Stimulated activated CD4-positive, alpha-beta T cell treated with anti-CD3 and anti-CD28 coated beads, TNF-alpha, amount 100 ng/mL, for 1 hour (primary cell): ENCODE results near the gene ESYT1.
"Not testable (repeated sequence)": the region's sequence is repeated elsewhere in the genome, so short reads cannot be mapped to it uniquely, and the experiment has no call there.

Source experiments
- DNase-seq, 3 donors: peaks; one replicate each; pipeline ENCODE4 v3.0.0-alpha.2; 2020; ENCODE audit warnings: low read depth in 3 of 3, low spot score in 1 of 3

The ESYT1 gene

GRCh38 chr12:56154246-56154771 is 26.2 kb downstream of the ESYT1 start:
- DNase-seq, result no peak

DNA sequence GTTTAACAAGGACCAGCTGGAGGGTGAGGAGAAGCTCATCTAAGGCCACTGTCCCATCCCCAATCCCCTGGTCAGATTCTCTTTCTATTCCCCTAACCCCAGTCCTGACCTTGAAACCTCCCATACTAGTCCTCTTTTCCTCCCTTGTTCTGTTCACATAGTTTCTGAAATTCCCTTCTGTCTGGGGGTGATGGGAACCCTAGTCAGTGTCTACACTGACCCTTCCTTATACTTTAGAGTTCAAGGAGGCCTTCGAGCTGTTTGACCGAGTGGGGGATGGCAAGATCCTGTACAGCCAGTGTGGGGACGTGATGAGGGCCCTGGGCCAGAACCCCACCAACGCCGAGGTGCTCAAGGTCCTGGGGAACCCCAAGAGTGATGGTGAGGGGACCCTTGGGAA is 26.8 kb downstream of the ESYT1 start:
- no peak for DNase-seq

GRCh38 chr12:56155256-56155845 is 27.3 kb downstream of the ESYT1 start:
- no peak for DNase-seq

DNA sequence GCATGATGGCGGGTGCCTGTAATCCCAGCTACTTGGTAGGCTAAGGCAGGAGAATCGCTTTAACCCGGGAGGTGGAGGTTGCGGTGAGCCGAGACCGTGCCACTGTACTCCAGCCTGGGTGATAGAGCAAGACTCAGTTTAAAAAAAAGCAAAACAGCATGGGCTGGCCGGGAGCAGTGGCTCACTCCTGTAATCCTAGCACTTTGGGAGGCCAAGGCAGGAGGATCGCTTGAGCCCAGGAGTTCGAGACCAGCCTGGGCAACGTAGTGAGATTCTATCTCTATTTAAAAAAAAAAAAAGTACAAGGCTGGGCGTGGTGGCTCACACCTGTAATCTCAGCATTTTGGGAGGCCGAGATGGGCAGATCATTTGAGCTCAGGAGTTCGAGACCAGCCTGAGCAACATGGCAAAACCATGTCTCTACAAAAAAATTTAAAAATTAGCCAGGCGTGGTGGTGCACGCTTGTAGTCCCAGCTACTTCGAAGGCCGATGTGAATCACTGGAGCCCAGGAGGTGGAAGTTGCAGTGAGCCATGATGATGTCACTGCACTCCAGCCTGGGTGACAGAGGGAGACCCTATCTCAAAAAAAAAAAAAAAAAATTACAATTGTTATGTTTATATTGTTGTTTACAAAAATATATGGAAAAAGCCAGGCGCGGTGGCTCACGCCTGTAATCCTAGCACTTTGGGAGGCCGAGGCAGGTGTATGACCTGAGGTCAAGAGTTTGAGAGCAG is 28.6 kb downstream of the ESYT1 start:
- not testable (repeated sequence) for DNase-seq

- DNase-seq, result peak in 1 of 3 donors; percentile 31
Observed at GRCh38 chr12:56157201-56158028, 29.3 kb downstream of the ESYT1 start.

DNA sequence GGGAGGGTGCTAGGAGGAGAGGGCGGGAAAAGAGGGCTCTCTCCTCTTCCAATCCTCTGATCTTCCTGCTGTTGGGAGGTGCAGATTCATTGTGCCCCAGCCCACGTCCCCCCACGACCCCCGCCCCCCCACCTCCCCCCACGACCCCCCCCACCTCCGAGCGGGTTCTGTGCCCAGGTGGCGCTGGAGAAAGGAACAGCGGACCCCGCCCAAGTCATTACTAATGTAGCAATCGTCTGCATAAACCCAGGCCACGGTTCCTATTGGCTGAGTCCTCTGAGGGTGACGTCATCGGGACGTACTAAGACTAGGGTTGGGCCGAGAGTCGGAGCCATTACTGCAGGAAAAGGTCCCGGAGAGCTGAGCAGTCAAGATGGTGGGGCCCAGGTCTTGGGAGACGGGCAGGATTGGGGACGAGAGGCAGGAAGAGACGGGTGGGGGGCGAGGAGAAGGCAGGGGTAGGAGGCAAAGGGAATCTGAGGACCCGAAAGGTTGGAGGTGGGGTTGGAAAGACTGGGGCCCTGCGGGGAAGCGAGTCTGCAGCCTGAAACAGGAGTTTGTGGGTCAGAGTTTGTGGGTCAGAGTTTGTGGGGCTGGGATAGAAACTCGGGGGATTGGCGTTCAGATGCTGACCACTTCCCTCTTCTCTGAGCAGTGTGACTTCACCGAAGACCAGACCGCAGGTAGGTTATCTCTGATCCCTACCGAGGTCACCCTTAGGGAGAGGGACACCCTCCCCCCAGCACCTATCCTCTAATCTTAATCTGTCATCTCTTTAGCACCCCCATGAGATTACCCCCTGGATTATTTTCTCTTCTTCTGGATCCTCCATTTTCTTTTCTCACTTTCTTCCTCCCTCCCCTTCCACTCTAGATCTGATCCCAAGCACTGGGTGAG is 30.2 kb downstream of the ESYT1 start, which contains the start of gene MYL6:
Gene MYL6 (plus strand): TSS at position 331 of the 897 bp plus-strand sequence. CDS start 43 bp downstream, at position 374.
- peak; percentile 62 to 84 (median 71) for DNase-seq

DNA sequence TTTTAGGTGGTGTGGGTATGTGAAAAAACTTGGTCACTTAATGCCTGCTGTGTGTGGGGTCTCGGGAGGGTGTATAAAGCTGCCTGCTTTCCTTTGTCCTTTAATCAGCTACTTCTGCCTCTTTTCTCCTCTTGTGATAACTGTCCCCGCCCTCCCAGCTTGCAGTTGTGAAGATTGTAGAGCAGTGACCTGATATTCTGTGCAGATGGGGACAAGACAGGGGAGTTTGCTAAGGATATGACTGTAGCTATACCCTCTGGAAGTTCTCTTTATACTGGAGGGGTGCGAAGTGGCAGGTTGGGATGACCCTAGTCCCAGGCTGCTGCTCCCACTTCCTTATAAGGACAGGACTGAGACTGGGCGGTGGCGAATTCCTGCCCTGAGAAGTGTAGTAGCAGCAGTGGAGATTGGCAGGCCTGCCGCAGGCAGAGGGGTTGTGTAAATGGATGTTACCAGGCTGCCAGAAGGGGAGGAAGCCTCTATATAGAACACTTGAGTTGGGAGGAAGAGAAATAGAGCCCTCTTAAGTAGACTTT is 30.9 kb downstream of the ESYT1 start:
- no peak for DNase-seq

GRCh38 chr12:56159482-56160192 is 31.6 kb downstream of the ESYT1 start:
- no peak for DNase-seq

DNA sequence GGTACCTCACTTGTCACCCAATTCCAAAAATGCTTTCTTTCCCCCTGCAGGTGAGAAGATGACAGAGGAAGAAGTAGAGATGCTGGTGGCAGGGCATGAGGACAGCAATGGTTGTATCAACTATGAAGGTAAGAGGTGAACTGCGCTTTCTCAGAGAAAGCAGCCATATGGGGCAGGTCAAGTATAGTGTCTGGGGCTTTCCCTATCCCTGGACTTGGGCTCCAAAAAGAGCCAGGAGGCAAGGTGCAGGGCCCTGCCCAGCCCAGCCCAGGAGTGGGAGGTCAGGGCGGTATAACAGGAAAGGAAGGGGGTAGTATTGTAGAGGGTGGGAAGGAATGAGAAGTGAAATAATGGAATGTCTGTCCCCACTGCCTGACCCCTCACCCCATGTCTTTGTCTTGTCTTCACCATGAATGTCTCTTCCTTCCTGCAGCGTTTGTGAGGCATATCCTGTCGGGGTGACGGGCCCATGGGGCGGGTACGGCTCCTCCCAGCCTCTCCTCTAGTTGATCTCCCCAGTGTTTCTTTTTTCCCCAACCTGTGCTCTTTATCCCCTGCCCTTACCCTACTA is 32.2 kb downstream of the ESYT1 start:
- peak; percentile 21 to 39 (median 37) for DNase-seq

- no peak for DNase-seq
Observed at GRCh38 chr12:56160894-56161689, 33.0 kb downstream of the ESYT1 start.

GRCh38 chr12:56161690-56162351 is 33.8 kb downstream of the ESYT1 start:
- no peak for DNase-seq

- no peak for DNase-seq
Observed at GRCh38 chr12:56162468-56163290, 34.6 kb downstream of the ESYT1 start.

DNA sequence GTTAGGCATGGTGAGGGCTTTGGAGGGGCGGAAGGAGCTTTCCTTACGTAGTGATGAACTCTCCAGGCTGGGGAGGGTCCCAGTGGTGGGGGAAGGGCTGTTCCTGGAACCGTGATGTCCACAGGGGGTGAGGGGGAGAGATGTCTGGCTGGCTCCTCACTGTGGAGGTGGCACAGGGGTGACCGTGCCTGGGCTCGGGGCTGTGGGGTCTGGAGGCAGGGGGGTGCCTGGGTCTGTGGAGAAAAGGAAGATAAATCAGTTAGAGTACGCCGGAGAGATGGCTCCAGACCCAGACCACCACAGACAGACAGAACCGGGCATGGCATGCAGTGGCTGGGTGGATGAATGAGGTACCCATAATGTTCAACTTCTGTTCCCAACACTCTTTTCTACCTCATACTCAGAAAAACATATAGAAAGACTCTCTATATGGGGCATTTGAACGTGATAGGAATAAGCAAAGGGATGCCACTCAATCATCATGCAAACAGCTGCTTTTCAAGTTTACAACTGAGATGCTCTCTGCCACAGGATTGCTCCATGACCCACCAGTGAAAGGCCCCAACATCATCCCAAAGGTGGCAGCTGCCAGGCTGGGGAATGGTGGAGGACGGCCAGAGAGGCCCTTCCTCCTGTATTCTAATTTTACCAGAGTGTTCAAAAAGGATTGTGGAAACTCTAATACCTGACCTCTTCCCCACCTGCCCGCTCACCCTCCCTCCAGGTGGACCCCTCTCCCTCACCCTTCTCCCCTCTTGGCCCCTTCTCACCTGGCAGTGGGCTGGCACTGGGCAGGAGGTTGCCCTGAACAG is 35.7 kb downstream of the ESYT1 start:
- DNase-seq, result no peak

DNA sequence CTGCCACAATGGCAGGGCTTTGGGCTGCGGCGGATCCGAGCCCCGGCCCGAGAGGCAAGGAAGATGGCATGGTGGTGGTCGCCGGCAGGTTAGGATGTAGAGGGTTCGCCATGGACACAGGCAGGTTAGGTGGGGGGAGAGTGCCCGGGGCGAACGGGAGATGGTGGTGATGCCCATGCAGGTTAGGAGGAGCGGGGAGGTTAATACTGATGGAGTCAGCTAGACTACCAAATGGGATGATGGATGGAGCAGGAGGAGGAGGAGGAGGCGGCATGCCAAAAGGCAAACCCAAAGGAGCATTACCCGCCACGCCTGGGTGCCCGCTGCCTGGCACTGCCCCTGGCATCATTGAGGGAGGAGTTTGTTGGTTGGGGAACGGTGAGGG is 36.3 kb downstream of the ESYT1 start:
- no peak for DNase-seq

DNA sequence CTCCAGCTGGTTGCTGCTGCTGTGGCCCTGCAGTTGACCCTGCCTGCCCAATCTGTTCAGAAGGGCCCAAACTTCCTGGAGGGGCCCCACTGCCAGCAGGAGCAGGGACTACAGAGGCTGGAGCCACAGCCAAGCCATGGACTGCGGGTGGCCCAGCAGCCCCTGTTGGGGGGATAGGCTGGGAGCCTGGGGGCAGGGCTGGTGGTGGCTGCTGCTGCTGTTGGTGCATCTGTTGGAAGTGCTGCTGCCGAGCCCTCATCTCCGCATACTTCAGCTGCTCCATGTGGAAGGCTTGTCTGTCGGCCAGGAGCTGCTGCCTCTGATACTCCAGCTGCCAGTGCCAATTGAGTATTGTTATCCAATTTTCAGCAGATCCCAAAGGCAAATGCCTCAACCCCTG is 37.3 kb downstream of the ESYT1 start:
- DNase-seq, result no peak

GRCh38 chr12:56169229-56169759 is 41.2 kb downstream of the ESYT1 start:
- no peak for DNase-seq
